ENCODE data around the gene MACROD2.

- no peak for TF ChIP-seq CTCF (IDR thresholded peaks at IDR 0.05)
- no peak for TF ChIP-seq POLR2A (IDR thresholded peaks at IDR 0.05)
- TF ChIP-seq EP300 (IDR thresholded peaks at IDR 0.05): no peak
Observed at GRCh38 chr20:14033310-14033709, 38.0 kb downstream of the MACROD2 start.

All from ovary (tissue), 3 donors.